ENCODE results near the gene CTDSPL.

Gene CTDSPL

DNA sequence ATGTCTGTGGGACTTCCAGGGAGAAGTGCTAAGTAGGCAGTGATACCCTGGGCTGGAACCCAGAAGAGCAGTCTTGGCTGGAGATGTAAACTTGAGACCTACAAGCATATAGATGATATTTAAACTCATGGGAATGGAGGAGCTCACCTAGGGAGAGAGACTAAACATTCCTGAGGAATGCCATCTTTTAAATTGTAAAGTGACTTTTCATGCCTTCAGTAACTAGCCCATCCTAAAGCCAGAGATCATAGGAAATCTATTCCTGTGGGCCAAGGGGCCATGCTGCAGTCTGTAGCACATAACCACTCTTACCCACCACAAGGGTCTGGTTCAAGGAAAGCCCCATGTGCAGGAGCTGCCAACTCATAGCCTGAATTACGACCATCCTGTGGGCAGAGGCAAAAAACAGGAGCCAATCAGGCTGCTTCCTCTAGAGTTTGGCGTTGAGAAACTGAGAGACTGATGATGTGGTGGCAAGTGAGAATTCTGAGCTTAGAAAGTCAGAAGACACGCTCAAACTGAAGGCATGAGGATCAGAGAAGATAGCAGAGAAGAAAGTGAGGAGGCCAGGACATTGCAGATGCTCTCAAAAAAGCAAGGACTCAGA lies 37.5 kb downstream of the CTDSPL start:
- Mint-ChIP-seq H3K36me3 (peaks cover 2% of the 10 kb centered on the region), H3K4me1 (no peaks in the 10 kb centered on the region), H3K27me3 (no peaks in the 10 kb centered on the region), H3K9me3 (no peaks in the 10 kb centered on the region), H3K27ac (no peak overlapping the region), H3K4me3 (no peak overlapping the region)

DNA sequence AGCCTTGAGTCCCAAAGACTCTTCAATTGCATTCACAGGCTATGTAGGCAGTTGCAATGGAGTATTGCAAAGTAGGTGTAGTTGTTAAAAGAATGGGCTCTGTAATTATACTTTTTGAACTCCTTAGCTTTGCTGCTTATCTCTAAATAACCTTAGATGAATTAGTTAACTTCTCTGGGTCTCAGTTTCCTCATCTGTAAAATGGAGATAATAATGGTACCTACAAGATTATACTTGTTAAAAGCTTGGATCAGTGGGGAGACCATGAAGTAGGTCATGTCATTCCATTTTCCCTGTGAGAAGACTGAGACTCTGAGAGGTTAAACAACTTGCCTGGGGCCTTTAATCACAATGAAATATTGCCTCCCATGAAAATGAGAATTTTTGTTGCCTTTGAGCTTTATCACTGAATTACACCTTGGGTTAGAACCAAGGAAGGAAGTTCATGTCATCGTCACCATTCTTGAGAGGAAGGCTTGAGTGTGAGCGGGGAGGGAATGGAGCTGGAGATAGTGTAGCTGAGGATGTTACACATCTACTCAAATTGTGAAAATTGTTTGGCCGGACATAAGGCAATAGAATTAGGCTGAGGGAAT lies 38.1 kb downstream of the CTDSPL start:
- Mint-ChIP-seq H3K9me3 (no peaks in the 10 kb centered on the region), H3K4me3 (no peak overlapping the region), H3K27me3 (no peaks in the 10 kb centered on the region), H3K4me1 (no peaks in the 10 kb centered on the region), H3K27ac (no peak overlapping the region), H3K36me3 (peaks cover 2% of the 10 kb centered on the region)

DNA sequence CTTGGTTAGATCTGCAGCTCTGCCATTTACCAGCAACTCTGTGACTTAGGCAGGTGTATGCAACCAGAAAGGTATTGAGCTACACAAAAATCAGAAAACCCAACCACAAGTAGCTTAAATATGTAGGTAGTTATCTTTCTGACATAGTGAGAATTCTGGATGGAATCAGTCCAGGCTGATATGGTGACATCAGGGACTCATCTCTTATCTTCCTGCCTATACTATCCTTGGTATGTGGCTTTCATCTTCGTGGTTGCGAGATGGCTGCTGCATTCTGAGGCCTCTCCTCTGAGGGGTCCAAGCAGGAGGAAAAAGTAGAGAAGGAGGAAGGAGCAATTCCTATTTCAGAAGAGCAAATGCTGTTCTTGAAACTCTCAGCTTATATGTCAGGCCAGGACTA lies 40.0 kb downstream of the CTDSPL start:
- H3K36me3 Mint-ChIP-seq: no peaks in the 10 kb centered on the region
- no peaks in the 10 kb centered on the region for H3K9me3 Mint-ChIP-seq
- H3K27ac Mint-ChIP-seq: no peak overlapping the region
- H3K27me3 Mint-ChIP-seq: no peaks in the 10 kb centered on the region
- H3K4me3 Mint-ChIP-seq: no peak overlapping the region
- peaks cover 5% of the 10 kb centered on the region for H3K4me1 Mint-ChIP-seq

DNA sequence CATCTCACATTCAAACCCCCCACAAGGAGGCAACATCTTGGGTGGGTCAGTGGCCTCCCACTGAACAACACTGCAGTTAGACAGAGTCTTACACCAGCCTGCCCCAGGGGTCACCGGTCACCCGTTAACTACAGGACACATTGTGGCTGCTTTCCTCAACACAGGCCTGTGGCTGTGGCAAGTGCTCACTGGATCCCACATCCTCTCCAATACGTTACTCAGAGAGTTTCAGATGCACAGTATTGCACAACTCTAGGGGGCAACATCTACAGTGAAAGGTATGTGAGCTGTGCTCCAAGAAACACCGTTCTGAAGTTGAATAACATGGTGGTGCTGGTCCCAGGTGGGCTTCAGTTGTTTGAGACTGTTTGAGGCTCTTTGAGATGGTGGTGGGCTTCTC lies 41.0 kb downstream of the CTDSPL start:
- H3K9me3 Mint-ChIP-seq: no peaks in the 10 kb centered on the region
- no peak overlapping the region for H3K4me3 Mint-ChIP-seq
- H3K36me3 Mint-ChIP-seq: no peaks in the 10 kb centered on the region
- peaks cover 15% of the 10 kb centered on the region for H3K4me1 Mint-ChIP-seq
- no peak overlapping the region for H3K27ac Mint-ChIP-seq
- no peaks in the 10 kb centered on the region for H3K27me3 Mint-ChIP-seq

GRCh38 chr3:37903320-37903719 lies 41.6 kb downstream of the CTDSPL start:
- no peak overlapping the region for H3K27ac Mint-ChIP-seq
- H3K27me3 Mint-ChIP-seq: no peaks in the 10 kb centered on the region
- no peaks in the 10 kb centered on the region for H3K9me3 Mint-ChIP-seq
- H3K4me1 Mint-ChIP-seq: peaks cover 16% of the 10 kb centered on the region
- no peak overlapping the region for H3K4me3 Mint-ChIP-seq
- H3K36me3 Mint-ChIP-seq: no peaks in the 10 kb centered on the region

DNA sequence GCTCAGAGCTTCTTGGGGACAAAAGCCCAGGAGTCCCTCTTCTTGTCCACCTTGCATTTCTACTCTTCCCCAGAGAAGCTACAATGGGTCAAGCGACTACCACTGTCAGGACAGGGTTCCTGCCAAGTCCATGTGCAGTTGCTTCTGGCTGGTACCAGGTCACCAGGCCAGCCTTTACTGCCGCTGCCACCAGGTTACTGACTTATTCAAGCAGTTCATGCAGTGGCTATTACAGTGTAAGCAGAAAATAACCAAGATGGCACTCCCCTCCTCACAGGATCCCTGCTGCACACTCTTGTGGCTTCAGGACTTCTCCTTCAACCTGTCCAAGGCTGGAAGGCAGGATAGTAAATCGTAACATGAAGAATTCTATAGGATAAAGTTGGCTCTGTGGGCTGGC lies 42.1 kb downstream of the CTDSPL start:
- H3K4me3 Mint-ChIP-seq: no peak overlapping the region
- peaks cover 20% of the 10 kb centered on the region for H3K4me1 Mint-ChIP-seq
- no peaks in the 10 kb centered on the region for H3K9me3 Mint-ChIP-seq
- H3K36me3 Mint-ChIP-seq: no peaks in the 10 kb centered on the region
- no peak overlapping the region for H3K27ac Mint-ChIP-seq
- H3K27me3 Mint-ChIP-seq: no peaks in the 10 kb centered on the region

DNA sequence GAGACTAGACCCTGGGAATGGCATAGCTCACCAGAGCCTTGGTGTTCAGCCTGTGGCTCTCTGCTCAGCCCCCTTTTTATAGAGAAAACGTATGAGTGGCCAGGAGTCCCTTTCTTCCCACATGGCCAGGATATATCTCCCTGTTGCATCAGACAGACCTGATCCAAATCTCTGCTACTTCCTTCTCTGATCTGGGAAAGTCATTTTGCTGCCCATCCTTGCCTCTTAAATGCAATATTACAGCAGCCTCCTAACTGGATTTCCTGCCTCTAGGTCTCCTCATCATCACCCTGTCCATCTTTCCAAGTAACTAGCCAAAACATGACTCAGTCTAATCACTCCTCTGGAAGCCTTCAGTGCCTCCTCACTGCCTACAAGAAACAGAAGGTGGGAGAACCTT lies 42.9 kb downstream of the CTDSPL start:
- Mint-ChIP-seq H3K4me3 (no peak overlapping the region), H3K27me3 (no peaks in the 10 kb centered on the region), H3K27ac (no peak overlapping the region), H3K36me3 (no peaks in the 10 kb centered on the region), H3K4me1 (peaks cover 21% of the 10 kb centered on the region), H3K9me3 (no peaks in the 10 kb centered on the region)

- no peaks in the 10 kb centered on the region for H3K36me3 Mint-ChIP-seq
- H3K27me3 Mint-ChIP-seq: no peaks in the 10 kb centered on the region
- H3K27ac Mint-ChIP-seq: no peak overlapping the region
- H3K9me3 Mint-ChIP-seq: no peaks in the 10 kb centered on the region
- H3K4me1 Mint-ChIP-seq: peaks cover 21% of the 10 kb centered on the region
- H3K4me3 Mint-ChIP-seq: no peak overlapping the region
Observed at GRCh38 chr3:37905346-37905745, 43.7 kb downstream of the CTDSPL start.

DNA sequence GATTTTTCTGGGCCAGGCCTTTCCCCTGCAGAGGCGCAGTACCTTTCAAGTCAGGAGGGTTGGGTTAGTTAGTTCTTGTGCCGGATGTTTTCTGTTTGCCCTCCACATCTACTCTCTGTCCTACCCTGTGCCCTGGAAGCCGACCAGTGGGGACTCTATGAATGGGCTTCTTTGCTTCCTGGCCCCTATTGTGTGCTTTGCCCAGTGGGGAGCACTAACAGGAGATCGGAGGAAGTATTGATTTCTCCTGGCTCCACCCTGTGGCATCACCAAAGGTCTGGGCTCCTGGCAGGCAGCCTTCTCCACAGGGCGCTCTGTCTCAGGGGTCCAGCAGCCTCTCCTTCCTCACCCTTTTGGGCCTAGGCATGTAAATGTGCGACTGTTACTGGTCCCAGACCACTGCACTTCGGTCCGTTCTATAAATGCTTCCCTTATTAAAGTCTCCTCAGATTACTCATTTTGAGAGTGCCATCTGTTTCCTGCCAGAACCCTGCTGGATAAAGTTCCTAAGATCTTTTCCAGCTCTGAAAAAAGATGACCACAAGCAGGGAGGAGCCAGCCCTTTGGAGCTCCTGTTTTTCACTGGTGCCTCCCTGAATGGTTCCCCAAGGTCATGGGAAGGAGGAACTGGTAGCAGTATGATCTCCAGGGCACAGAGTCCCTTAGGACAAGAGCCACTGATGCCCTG lies 44.5 kb downstream of the CTDSPL start:
- H3K27ac Mint-ChIP-seq: no peak overlapping the region
- H3K9me3 Mint-ChIP-seq: no peaks in the 10 kb centered on the region
- no peaks in the 10 kb centered on the region for H3K27me3 Mint-ChIP-seq
- H3K4me1 Mint-ChIP-seq: peaks cover 21% of the 10 kb centered on the region
- no peak overlapping the region for H3K4me3 Mint-ChIP-seq
- no peaks in the 10 kb centered on the region for H3K36me3 Mint-ChIP-seq

DNA sequence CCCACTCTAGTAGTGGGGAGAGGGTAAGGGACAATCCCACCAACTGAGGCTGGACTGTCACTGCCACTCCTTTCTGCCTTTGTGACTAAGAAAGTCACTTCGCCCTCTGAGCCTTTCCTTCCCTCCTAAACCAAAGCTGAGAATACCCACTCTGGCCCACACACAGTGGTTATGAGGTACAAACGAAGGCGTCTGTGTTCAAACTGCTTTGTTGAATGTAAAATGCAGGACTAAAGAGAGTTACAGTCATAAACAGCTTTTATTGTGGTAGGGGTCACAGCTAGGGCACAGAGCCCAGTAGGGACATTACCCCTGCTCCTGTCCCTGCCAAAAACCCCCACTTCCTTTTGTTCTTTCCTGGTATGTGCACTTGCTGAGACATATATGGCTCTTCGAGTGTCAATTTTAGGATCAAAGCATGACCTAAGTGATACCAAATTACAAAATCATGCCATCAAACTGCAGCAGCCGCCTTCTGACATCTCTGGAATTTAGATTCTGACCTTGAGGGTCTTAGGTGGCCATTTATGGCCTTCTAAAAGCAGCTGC lies 45.1 kb downstream of the CTDSPL start:
- no peaks in the 10 kb centered on the region for H3K27me3 Mint-ChIP-seq
- H3K27ac Mint-ChIP-seq: no peak overlapping the region
- H3K4me3 Mint-ChIP-seq: no peak overlapping the region

DNA sequence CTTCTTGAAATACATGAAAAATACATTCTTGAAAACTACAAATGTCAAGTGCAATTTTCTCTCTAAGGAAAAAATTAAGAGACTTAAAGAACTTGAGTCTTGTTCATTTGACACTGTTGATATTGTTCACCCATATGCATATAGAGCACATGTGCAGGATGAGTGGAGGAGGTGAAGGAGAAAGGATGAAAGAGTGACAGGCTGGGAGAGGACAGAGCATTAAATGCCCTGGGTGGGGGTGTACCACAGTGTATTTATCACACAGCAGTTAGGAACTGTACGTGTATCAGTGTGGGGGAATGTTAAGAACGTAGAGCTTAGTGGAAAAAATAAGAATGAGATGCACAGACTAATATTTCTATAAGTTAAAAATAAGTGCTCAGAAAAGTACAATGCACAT lies 45.7 kb downstream of the CTDSPL start:
- Mint-ChIP-seq H3K27ac (no peak overlapping the region), H3K27me3 (no peaks in the 10 kb centered on the region), H3K4me1 (peaks cover 21% of the 10 kb centered on the region), H3K4me3 (no peak overlapping the region), H3K9me3 (no peaks in the 10 kb centered on the region), H3K36me3 (no peaks in the 10 kb centered on the region)

More for the DNA sequence above, 45.1 kb downstream of the CTDSPL start:
- no peaks in the 10 kb centered on the region for H3K9me3 Mint-ChIP-seq
- no peaks in the 10 kb centered on the region for H3K36me3 Mint-ChIP-seq
- peaks cover 21% of the 10 kb centered on the region for H3K4me1 Mint-ChIP-seq

DNA sequence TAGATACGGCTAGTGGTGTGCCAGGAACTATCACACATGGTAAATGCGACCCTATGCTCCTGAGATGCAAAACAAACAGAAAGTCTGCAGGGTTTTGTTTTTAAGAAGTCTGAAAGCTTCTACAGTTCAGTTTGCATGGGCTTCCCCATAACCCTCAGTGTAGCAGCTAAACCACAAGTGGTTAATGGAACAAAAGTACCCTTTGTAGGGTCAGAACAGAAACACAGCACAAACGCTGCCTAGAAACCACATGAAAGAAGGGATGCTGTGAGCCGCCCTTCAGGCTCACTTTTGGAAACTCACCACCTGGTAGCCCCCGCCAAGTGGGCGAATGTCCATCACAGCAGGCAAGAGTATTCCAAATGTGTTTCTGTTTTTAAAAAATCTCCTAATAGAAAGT lies 46.2 kb downstream of the CTDSPL start:
- no peaks in the 10 kb centered on the region for H3K27me3 Mint-ChIP-seq
- H3K9me3 Mint-ChIP-seq: no peaks in the 10 kb centered on the region
- H3K4me3 Mint-ChIP-seq: no peak overlapping the region
- no peaks in the 10 kb centered on the region for H3K36me3 Mint-ChIP-seq
- peaks cover 21% of the 10 kb centered on the region for H3K4me1 Mint-ChIP-seq
- no peak overlapping the region for H3K27ac Mint-ChIP-seq

DNA sequence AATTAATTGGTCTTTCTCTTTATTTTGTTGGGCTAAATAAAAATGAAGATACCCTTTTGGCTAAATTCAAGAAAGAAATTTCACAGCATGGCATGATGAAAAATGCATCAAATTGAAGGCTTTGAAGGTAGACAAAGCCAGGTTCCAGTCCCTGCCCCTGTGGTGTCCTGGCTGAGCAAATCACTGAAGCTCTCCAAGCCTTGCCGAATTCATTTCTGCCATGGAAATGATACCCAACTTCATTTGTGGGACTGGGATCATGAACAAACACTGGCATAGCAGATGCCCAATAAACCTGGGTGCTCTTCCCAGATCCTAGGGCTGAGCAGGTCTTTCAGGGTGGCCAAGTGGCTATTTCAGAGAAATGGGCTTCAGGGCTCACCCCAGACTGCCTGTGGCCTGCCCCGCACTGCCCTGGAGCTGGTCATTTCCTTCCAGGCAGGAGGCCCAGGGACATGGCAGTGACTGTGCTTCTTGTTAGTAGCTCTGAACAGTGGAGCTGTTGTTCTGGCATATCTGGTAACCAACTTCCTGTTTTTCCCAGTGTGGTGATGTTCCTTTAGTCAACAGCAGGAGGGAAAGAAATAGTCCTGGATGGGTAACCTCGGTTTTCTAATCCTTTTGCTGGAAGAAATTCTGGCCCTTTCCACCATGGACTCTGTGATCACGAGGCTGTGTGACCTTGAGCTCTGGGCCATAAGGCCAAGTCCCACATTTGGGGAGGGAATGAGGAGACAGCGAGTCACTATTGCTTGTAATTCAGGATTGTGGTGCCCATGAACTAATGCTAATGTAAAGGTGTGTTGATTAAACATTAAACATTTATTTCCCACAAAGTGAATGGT lies 47.6 kb downstream of the CTDSPL start:
- Mint-ChIP-seq H3K4me3 (no peak overlapping the region), H3K27me3 (no peaks in the 10 kb centered on the region), H3K27ac (no peak overlapping the region), H3K36me3 (no peaks in the 10 kb centered on the region), H3K4me1 (peaks cover 21% of the 10 kb centered on the region), H3K9me3 (no peaks in the 10 kb centered on the region)

DNA sequence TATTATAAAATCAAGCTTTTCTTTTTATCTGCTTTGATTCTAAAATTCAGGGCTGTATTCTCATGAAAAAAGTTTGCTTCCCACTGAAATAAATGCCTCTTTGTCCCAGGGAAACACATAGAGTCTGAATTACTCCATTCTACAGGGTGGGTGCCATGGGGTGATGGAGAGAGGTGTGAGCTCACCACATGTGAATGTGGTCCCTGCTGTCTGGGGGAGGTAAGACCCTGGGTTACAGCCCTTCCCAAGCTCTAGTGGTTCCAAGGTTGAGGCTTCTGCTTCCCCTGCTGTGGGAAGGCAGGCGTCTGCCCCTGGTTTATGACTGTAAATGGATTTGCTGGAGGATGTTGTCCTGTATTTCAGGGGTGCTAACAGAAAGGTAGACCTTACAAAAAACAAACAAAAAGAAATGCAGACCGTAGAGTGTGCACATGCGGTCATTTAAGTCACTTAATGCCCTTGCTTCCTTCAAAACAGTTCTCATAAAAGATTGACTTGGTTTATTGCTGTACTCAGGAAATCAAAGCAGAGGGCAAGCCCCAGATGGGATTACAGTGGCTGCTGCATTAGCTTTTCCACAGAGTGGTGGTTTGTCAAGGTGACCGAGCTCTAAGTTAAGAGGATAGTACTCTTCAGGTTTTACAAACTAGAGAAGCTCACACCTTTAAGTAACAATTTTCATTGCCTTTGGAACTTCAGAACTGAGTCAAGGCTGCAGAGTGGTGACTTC lies 49.2 kb downstream of the CTDSPL start:
- peaks cover 4% of the 10 kb centered on the region for H3K36me3 Mint-ChIP-seq
- H3K4me1 Mint-ChIP-seq: peaks cover 21% of the 10 kb centered on the region
- H3K27ac Mint-ChIP-seq: no peak overlapping the region
- H3K4me3 Mint-ChIP-seq: no peak overlapping the region
- peaks cover 9% of the 10 kb centered on the region for H3K9me3 Mint-ChIP-seq
- H3K27me3 Mint-ChIP-seq: no peaks in the 10 kb centered on the region

DNA sequence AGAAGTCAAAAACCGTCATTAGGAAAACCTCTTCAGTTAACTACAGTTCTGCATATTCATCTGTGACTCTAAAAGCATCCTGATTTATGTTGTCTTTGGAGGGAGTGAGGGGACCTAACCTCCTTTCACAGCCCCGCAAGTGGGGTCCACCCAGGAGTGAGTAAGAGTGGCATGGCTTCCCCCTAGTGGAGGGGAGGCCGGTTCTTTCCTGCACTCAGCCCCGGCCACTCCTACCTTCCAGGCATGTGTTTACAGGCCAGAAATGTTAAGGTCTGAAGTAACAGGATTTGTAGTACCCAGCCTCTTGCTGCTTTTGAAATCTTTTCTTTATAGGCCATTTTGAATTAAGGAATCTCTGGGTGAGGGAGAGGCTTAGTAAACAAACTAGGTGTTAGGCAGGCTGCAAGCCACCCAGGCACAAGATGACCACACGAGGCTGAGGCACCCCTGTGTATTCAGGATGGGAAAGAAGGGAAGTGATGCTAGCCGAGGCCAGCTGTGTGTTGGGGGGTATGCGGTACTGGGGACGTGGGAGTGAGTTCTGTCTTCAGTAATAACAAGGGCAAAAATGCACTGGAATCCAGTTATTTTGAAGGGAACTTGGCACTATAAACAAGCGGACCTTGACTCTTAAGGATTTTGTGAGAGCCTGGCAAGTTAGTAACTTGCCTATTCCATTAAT lies 50.5 kb downstream of the CTDSPL start:
- Mint-ChIP-seq H3K27ac (no peak overlapping the region), H3K27me3 (no peaks in the 10 kb centered on the region)

More for the DNA sequence above, 50.5 kb downstream of the CTDSPL start:
- Mint-ChIP-seq H3K9me3 (peaks cover 9% of the 10 kb centered on the region), H3K36me3 (peaks cover 4% of the 10 kb centered on the region), H3K4me3 (no peak overlapping the region), H3K4me1 (peaks cover 11% of the 10 kb centered on the region)
